Measurements from ENCODE around the gene COL27A1.

Gene COL27A1

GRCh38 chr9:114283551-114284111 is 128.3 kb downstream of the COL27A1 start:
- no peak overlapping the region for H3K9ac ChIP-seq (ENCODE audit: low read depth, low read length)
- ATAC-seq (ENCODE audit: insufficient read depth, low read depth) (no peak), DNase-seq (no peak)
- no peaks in the 10 kb centered on the region for H3K9me3 ChIP-seq (ENCODE audit: insufficient read depth, low read length, severe bottlenecking)
- H3K27ac ChIP-seq (ENCODE audit: low read length): no peak overlapping the region
- no peaks in the 10 kb centered on the region for H3K36me3 ChIP-seq (ENCODE audit: insufficient read depth, low read length)
- no peak overlapping the region for H3K4me3 ChIP-seq (ENCODE audit: low read depth in 1 of 2, low read length in 2 of 2)
- H3K4me1 ChIP-seq (ENCODE audit: insufficient read depth, low read length): no peaks in the 10 kb centered on the region
- no peak overlapping the region for H3K4me2 ChIP-seq (ENCODE audit: insufficient read depth, low read length)
- no peaks in the 10 kb centered on the region for H3K27me3 ChIP-seq (ENCODE audit: insufficient read depth, low read length, poor library complexity)
- TF ChIP-seq EZH2 (IDR thresholded peaks at IDR 0.05; ENCODE audit: borderline replicate concordance, low read depth, low read length, severe bottlenecking) (no peak), CTCF (IDR thresholded peaks at IDR 0.05; ENCODE audit: borderline replicate concordance, extremely low read depth, low read length, poor library complexity, severe bottlenecking) (no peak)
- no peaks in the 10 kb centered on the region for H3K79me2 ChIP-seq (ENCODE audit: insufficient read depth, low read length)
- no peak overlapping the region for H2AFZ ChIP-seq (ENCODE audit: low read depth, low read length)
- no peaks in the 10 kb centered on the region; the same call in 1 of the 2 replicates for H4K20me1 ChIP-seq (ENCODE audit: insufficient read depth, low read length)

- DNase-seq: no peak
- Histone ChIP-seq H4K20me1 (ENCODE audit: insufficient read depth, low read length) (no peaks in the 10 kb centered on the region; the same call in 1 of the 2 replicates), H2AFZ (ENCODE audit: low read depth, low read length) (no peak overlapping the region), H3K4me2 (ENCODE audit: insufficient read depth, low read length) (no peak overlapping the region), H3K4me3 (ENCODE audit: low read depth in 1 of 2, low read length in 2 of 2) (no peak overlapping the region), H3K27me3 (ENCODE audit: insufficient read depth, low read length, poor library complexity) (no peaks in the 10 kb centered on the region), H3K27ac (ENCODE audit: low read length) (no peak overlapping the region), H3K36me3 (ENCODE audit: insufficient read depth, low read length) (no peaks in the 10 kb centered on the region), H3K9me3 (ENCODE audit: insufficient read depth, low read length, severe bottlenecking) (no peaks in the 10 kb centered on the region), H3K79me2 (ENCODE audit: insufficient read depth, low read length) (no peaks in the 10 kb centered on the region), H3K4me1 (ENCODE audit: insufficient read depth, low read length) (no peaks in the 10 kb centered on the region), H3K9ac (ENCODE audit: low read depth, low read length) (no peak overlapping the region)
- ATAC-seq (ENCODE audit: insufficient read depth, low read depth): no peak
- TF ChIP-seq EZH2 (IDR thresholded peaks at IDR 0.05; ENCODE audit: borderline replicate concordance, low read depth, low read length, severe bottlenecking): no peak
- TF ChIP-seq CTCF (IDR thresholded peaks at IDR 0.05; ENCODE audit: borderline replicate concordance, extremely low read depth, low read length, poor library complexity, severe bottlenecking): no peak
Observed at GRCh38 chr9:114284316-114285060, 129.2 kb downstream of the COL27A1 start.

- Histone ChIP-seq H3K27me3 (ENCODE audit: insufficient read depth, low read length, poor library complexity) (no peaks in the 10 kb centered on the region), H3K79me2 (ENCODE audit: insufficient read depth, low read length) (no peaks in the 10 kb centered on the region), H3K9ac (ENCODE audit: low read depth, low read length) (no peak overlapping the region), H3K4me2 (ENCODE audit: insufficient read depth, low read length) (no peak overlapping the region), H3K9me3 (ENCODE audit: insufficient read depth, low read length, severe bottlenecking) (no peaks in the 10 kb centered on the region), H3K27ac (ENCODE audit: low read length) (no peak overlapping the region), H3K36me3 (ENCODE audit: insufficient read depth, low read length) (no peaks in the 10 kb centered on the region), H2AFZ (ENCODE audit: low read depth, low read length) (no peak overlapping the region), H3K4me3 (ENCODE audit: low read depth in 1 of 2, low read length in 2 of 2) (no peak overlapping the region), H4K20me1 (ENCODE audit: insufficient read depth, low read length) (no peaks in the 10 kb centered on the region; the same call in 1 of the 2 replicates), H3K4me1 (ENCODE audit: insufficient read depth, low read length) (no peaks in the 10 kb centered on the region)
- ATAC-seq (ENCODE audit: insufficient read depth, low read depth): no peak
- DNase-seq: no peak
- no peak for TF ChIP-seq CTCF (IDR thresholded peaks at IDR 0.05; ENCODE audit: borderline replicate concordance, extremely low read depth, low read length, poor library complexity, severe bottlenecking)
- TF ChIP-seq EZH2 (IDR thresholded peaks at IDR 0.05; ENCODE audit: borderline replicate concordance, low read depth, low read length, severe bottlenecking): no peak
Observed at GRCh38 chr9:114285166-114285867, 130.0 kb downstream of the COL27A1 start.
